IMR-90 (cell line): ENCODE measurements around the gene CYP39A1. TPM values are rescaled to one million over a fixed set of nuclear protein-coding genes. Genes with fewer than 3 reads are reported as not detected.

ENCODE experiments used
- ATAC-seq: fragments of 200-7000 bp; cut with Tn5 transposase; 2 replicates; pipeline ENCODE4 v1.9.1; 2020; ENCODE audit warnings: low read depth, mild to moderate bottlenecking, moderate library complexity
- BruUV-seq: library from RNA; stranded (reverse); fragments of 400-500 nt; replicated peaks from 2 replicates; lab custom pipeline; 2021; lab: Mats Ljungman, UMichigan
- CTCF ChIA-PET: fragments of 300-600 bp; formaldehyde crosslinking; extraction: SDS; loops from one replicate; lab custom pipeline; 2021; ENCODE audit warnings: antibody characterized with exemption; lab: Yijun Ruan, JAX
- POLR2A ChIA-PET: fragments of 300-600 bp; sonication (Branson Sonifier 250); formaldehyde crosslinking; loops from one replicate; lab custom pipeline; 2022; ENCODE audit warnings: antibody characterized with exemption; ENCODE audit not compliant: unreplicated experiment; lab: Charles Lee
- DNase-seq: peaks from one replicate; pipeline ENCODE4 v3.0.0; 2013
- H2AFZ ChIP-seq: replicated peaks from 2 replicates; pipeline ENCODE3; 2013; ENCODE audit warnings: low read length, mild to moderate bottlenecking; ENCODE audit not compliant: poor library complexity
- H2AK5ac ChIP-seq: 2 replicates; pipeline ENCODE4 v1.6.1; 2013; ENCODE audit warnings: low read depth, low read length, inconsistent platforms
- H2AK9ac ChIP-seq: replicated peaks from 2 replicates; pipeline ENCODE3; 2013; ENCODE audit warnings: mild to moderate bottlenecking, low read depth, low read length, moderate library complexity; ENCODE audit not compliant: poor library complexity
- H2BK120ac ChIP-seq: 2 replicates; pipeline ENCODE4 v1.6.1; 2013; ENCODE audit warnings: low read depth, low read length, inconsistent platforms
- H2BK15ac ChIP-seq: 3 replicates; pipeline ENCODE4 v1.6.1; 2013; ENCODE audit warnings: low read depth, low read length, inconsistent platforms
- H2BK20ac ChIP-seq: 2 replicates; pipeline ENCODE4 v1.6.1; 2013; ENCODE audit warnings: low read depth, mild to moderate bottlenecking, inconsistent platforms, low read length, moderate library complexity
- H2BK5ac ChIP-seq: 2 replicates; pipeline ENCODE4 v1.6.1; 2013; ENCODE audit warnings: mild to moderate bottlenecking, low read depth, low read length, inconsistent platforms; ENCODE audit not compliant: poor library complexity, severe bottlenecking
- H3K14ac ChIP-seq: replicated peaks from 2 replicates; pipeline ENCODE4 v1.6.1; 2013; ENCODE audit warnings: low read depth, low read length, inconsistent platforms
- H3K18ac ChIP-seq: 2 replicates; pipeline ENCODE4 v1.6.1; 2013; ENCODE audit warnings: low read depth, low read length, control low read depth
- H3K23ac ChIP-seq: 2 replicates; pipeline ENCODE4 v1.6.1; 2013; ENCODE audit warnings: low read depth, low read length, inconsistent platforms
- H3K27ac ChIP-seq: 2 replicates; pipeline ENCODE4 v1.5.1; 2013; ENCODE audit warnings: mild to moderate bottlenecking, control low read depth, low read length; ENCODE audit not compliant: insufficient read depth
- H3K27me3 ChIP-seq: 2 replicates; pipeline ENCODE4 v1.6.1; 2013; ENCODE audit warnings: low read length; ENCODE audit not compliant: control insufficient read depth, insufficient read depth
- H3K36me3 ChIP-seq: 2 replicates; pipeline ENCODE4 v1.6.1; 2013; ENCODE audit warnings: low read length, mixed read lengths; ENCODE audit not compliant: control insufficient read depth, insufficient read depth
- H3K4ac ChIP-seq: 2 replicates; pipeline ENCODE4 v1.6.1; 2013; ENCODE audit warnings: low read depth, low read length, inconsistent platforms
- H3K4me1 ChIP-seq: 2 replicates; pipeline ENCODE4 v1.6.1; 2013; ENCODE audit warnings: low read length, mixed read lengths; ENCODE audit not compliant: control insufficient read depth, insufficient read depth
- H3K4me2 ChIP-seq: 2 replicates; pipeline ENCODE4 v1.6.1; 2013; ENCODE audit warnings: low read depth, mild to moderate bottlenecking, control low read depth, low read length, moderate library complexity
- H3K4me3 ChIP-seq: 2 replicates; pipeline ENCODE4 v1.5.1; 2013; ENCODE audit warnings: low read depth, mild to moderate bottlenecking, control low read depth, low read length, moderate library complexity; ENCODE audit not compliant: insufficient read depth
- H3K56ac ChIP-seq: 2 replicates; pipeline ENCODE4 v1.6.1; 2013; ENCODE audit warnings: low read length, inconsistent platforms; ENCODE audit not compliant: insufficient read depth; ENCODE audit errors: extremely low read depth
- H3K79me1 ChIP-seq, 2 experiments: 2 replicates each; pipeline ENCODE4 v1.6.1; 2013; ENCODE audit warnings: low read length in 2 of 2, inconsistent platforms in 1 of 2, low read depth in 1 of 2
- H3K9ac ChIP-seq: 2 replicates; pipeline ENCODE4 v1.6.1; 2013; ENCODE audit warnings: low read depth, low read length, control low read depth
- H3K9me1 ChIP-seq: 2 replicates; pipeline ENCODE4 v1.6.1; 2013; ENCODE audit warnings: low read length, inconsistent platforms; ENCODE audit not compliant: insufficient read depth
- H3K9me3 ChIP-seq: 2 replicates; pipeline ENCODE4 v1.6.1; 2013; ENCODE audit warnings: low read length; ENCODE audit not compliant: control insufficient read depth, insufficient read depth
- H4K20me1 ChIP-seq: 2 replicates; pipeline ENCODE4 v1.6.1; 2013; ENCODE audit warnings: low read length, inconsistent platforms; ENCODE audit not compliant: insufficient read depth
- H4K5ac ChIP-seq: 2 replicates; pipeline ENCODE4 v1.6.1; 2013; ENCODE audit warnings: mild to moderate bottlenecking, low read depth, low read length, control low read depth
- H4K8ac ChIP-seq, 2 experiments: 2 replicates each; pipeline ENCODE4 v1.6.1; 2013; ENCODE audit warnings: low read depth in 2 of 2, low read length in 2 of 2, control low read depth in 1 of 2, inconsistent platforms in 1 of 2
- H4K91ac ChIP-seq: 2 replicates; pipeline ENCODE4 v1.6.1; 2013; ENCODE audit warnings: low read depth, low read length, inconsistent platforms; ENCODE audit not compliant: insufficient read depth
- CEBPB ChIP-seq: IDR thresholded peaks from 2 replicates; pipeline ENCODE4 v1.6.1; 2012; ENCODE audit warnings: low read depth, low read length, improper control_type of control experiment
- CTCF ChIP-seq: conservative IDR thresholded peaks from 2 replicates; pipeline ENCODE4 v1.5.1; 2012; ENCODE audit warnings: mild to moderate bottlenecking, low read depth, low read length, improper control_type of control experiment
- MAZ ChIP-seq: IDR thresholded peaks from 2 replicates; pipeline ENCODE4 v1.6.1; 2012; ENCODE audit warnings: low read depth, mild to moderate bottlenecking, low read length, improper control_type of control experiment, moderate library complexity, borderline replicate concordance
- NFE2L2 ChIP-seq: fragments of 150-350 bp; IDR thresholded peaks from 2 replicates; pipeline ENCODE4 v1.6.1; 2016; ENCODE audit warnings: low read depth, mild to moderate bottlenecking, low read length
- RCOR1 ChIP-seq: IDR thresholded peaks from 2 replicates; pipeline ENCODE4 v1.6.1; 2012; ENCODE audit warnings: mild to moderate bottlenecking, low read length, improper control_type of control experiment; ENCODE audit not compliant: insufficient replicate concordance
- WGBS, 2 experiments: methylation state at CpG; one replicate each; pipeline versions ENCODE4 v1.1.5 to v1.1.7; 2013; ENCODE audit warnings: missing lambda C conversion rate in 2 of 2; ENCODE audit not compliant: insufficient read length in 1 of 2; ENCODE audit errors: extremely low coverage in 2 of 2; 5-methylcytosine and 5-hydroxymethylcytosine counted together
- dilution Hi-C: fragments of 300-500 bp; cut with HindIII; formaldehyde crosslinking; loops from one replicate; pipeline ENCODE4 v1.14.3; 2018; ENCODE audit warnings: low sequenced_read_pairs; ENCODE audit not compliant: unreplicated experiment
- in situ Hi-C: fragments of 300-500 bp; cut with MboI; formaldehyde crosslinking; loops from 3 replicates; pipeline ENCODE4 v1.14.3; 2019; ENCODE audit warnings: low sequenced_read_pairs, inconsistent platforms, mixed read lengths
- intact Hi-C: fragments of 100-400 bp; cut with micrococcal nuclease; formaldehyde crosslinking; loops from 2 replicates; pipeline ENCODE4 v1.10.0; 2022
- polyA plus RNA-seq, 3 experiments: library from polyadenylated mRNA; depleted of rRNA; stranded (reverse); fragments of >200 nt; gene quantifications; 2 replicates each; pipeline ENCODE4 v1.2.3, GENCODE V29; 2012; ENCODE audit warnings: low replicate concordance in 1 of 3
- total RNA-seq: library from RNA; depleted of rRNA; stranded (reverse); fragments of >200 nt; gene quantifications from 2 replicates; pipeline ENCODE4 v1.2.3, GENCODE V29; 2012

CYP39A1 gene
- total and polyA plus RNA-seq, 2 of the 4 experiments (the other 2 are of a cell fraction), result 0.03 TPM; not detected in 1

- POLR2A ChIA-PET, result no interaction called here
Measured at GRCh38 chr6:46509981-46510510, 142.6 kb downstream of the CYP39A1 start.

More at GRCh38 chr6:46509981-46510510, 142.6 kb downstream of the CYP39A1 start:
- intact Hi-C loops, result no loop called here
- Histone ChIP-seq H3K27ac (no peak overlapping the region), H4K8ac (no peak overlapping the region), H3K18ac (no peak overlapping the region), H3K36me3 (no peaks in the 10 kb centered on the region), H3K23ac (no peak overlapping the region), H3K27me3 (no peaks in the 10 kb centered on the region), H3K4ac (no peak overlapping the region), H2BK20ac (no peak overlapping the region), H2BK15ac (no peak overlapping the region), H2AK9ac (no peak overlapping the region), H3K4me2 (no peak overlapping the region), H3K56ac (no peak overlapping the region), H2AK5ac (no peak overlapping the region), H3K9ac (no peak overlapping the region), H2BK5ac (no peak overlapping the region), H3K4me1 (no peaks in the 10 kb centered on the region), H3K9me3 (no peaks in the 10 kb centered on the region), H3K14ac (no peak overlapping the region), H2AFZ (no peak overlapping the region), H4K91ac (no peak overlapping the region), H4K5ac (no peak overlapping the region), H3K79me1 (no peaks in the 10 kb centered on the region), H4K20me1 (no peaks in the 10 kb centered on the region), H2BK120ac (no peak overlapping the region), H3K9me1 (no peaks in the 10 kb centered on the region), H3K4me3 (no peak overlapping the region)
- in situ Hi-C loops, result no loop called here
- CTCF ChIA-PET, result interaction anchor here (1.0 to 1.2 kb wide), 2 partner anchors 19 to 26 kb away, joined by 3 read pairs; no protein-coding TSS in a partner anchor
- ATAC-seq (no peak), DNase-seq (no peak)
- TF ChIP-seq RCOR1 (no peak), MAZ (no peak), NFE2L2 (no peak), CEBPB (no peak), CTCF (no peak)
- dilution Hi-C loops, result no loop called here
- no CpG with 5 or more reads among the region's 4 CpGs for WGBS, 2 experiments
- BruUV-seq, result no TSS peak
